Gastroesophageal sphincter (tissue), 3 donors: ENCODE data around the gene SEMA4D.

ENCODE experiments used
- EP300 ChIP-seq: sonication (generic); formaldehyde crosslinking; IDR thresholded peaks from one replicate; pipeline ENCODE4 v1.6.1; 2017; ENCODE audit warnings: antibody characterized with exemption, mild to moderate bottlenecking
- POLR2A ChIP-seq, 2 donors: fragments of 450-650 bp; IDR thresholded peaks; one replicate each; pipeline ENCODE4 v1.6.1; 2017; ENCODE audit warnings: antibody characterized with exemption in 2 of 2, mild to moderate bottlenecking in 2 of 2, moderate library complexity in 1 of 2
- POLR2AphosphoS5 ChIP-seq: sonication (generic); formaldehyde crosslinking; IDR thresholded peaks from one replicate; pipeline ENCODE4 v1.6.1; 2017; ENCODE audit warnings: antibody characterized with exemption
- TF ChIP-seq, protein P1 (sequence below), 4 experiments: fragments of 200-600 bp in 2 of 4; fragments of 450-650 bp in 2 of 4; sonication (generic) in 1 of 4; IDR thresholded peaks; one replicate each; pipeline ENCODE4 v1.5.1; 2017 to 2019; ENCODE audit warnings: antibody characterized with exemption in 4 of 4, mild to moderate bottlenecking in 2 of 4, moderate library complexity in 2 of 4

GRCh38 chr9:89358376-89358916 lies 139.5 kb downstream of the SEMA4D start:
- TF ChIP-seq POLR2A (IDR thresholded peaks at IDR 0.05) (no peak), POLR2AphosphoS5 (no peak), EP300 (no peak)
- TF ChIP-seq, protein P1, sequence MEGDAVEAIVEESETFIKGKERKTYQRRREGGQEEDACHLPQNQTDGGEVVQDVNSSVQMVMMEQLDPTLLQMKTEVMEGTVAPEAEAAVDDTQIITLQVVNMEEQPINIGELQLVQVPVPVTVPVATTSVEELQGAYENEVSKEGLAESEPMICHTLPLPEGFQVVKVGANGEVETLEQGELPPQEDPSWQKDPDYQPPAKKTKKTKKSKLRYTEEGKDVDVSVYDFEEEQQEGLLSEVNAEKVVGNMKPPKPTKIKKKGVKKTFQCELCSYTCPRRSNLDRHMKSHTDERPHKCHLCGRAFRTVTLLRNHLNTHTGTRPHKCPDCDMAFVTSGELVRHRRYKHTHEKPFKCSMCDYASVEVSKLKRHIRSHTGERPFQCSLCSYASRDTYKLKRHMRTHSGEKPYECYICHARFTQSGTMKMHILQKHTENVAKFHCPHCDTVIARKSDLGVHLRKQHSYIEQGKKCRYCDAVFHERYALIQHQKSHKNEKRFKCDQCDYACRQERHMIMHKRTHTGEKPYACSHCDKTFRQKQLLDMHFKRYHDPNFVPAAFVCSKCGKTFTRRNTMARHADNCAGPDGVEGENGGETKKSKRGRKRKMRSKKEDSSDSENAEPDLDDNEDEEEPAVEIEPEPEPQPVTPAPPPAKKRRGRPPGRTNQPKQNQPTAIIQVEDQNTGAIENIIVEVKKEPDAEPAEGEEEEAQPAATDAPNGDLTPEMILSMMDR (IDR thresholded peaks at IDR 0.05): no peak
